B cell (primary cell): ENCODE measurements around the gene KPNA4.

Experiments used
- CTCF ChIP-seq: fragments of 200-600 bp; IDR thresholded peaks from one replicate; pipeline ENCODE4 v1.8.0; 2022; ENCODE audit warnings: antibody characterized with exemption, mild to moderate bottlenecking
- EZH2 ChIP-seq: IDR thresholded peaks from 2 replicates; pipeline ENCODE4 v1.6.1; 2012; ENCODE audit warnings: borderline replicate concordance, low read depth, mild to moderate bottlenecking, moderate library complexity, low read length; ENCODE audit not compliant: insufficient read depth, poor library complexity, severe bottlenecking

- TF ChIP-seq CTCF (no peak), EZH2 (no peak)
Measured at GRCh38 chr3:160540551-160540950, 24.8 kb downstream of the KPNA4 start.
